Measurements from ENCODE around the gene TPM1. TPM values are rescaled to one million over a fixed set of nuclear protein-coding genes. Genes with fewer than 3 reads are reported as not detected.
A peak's percentile ranks its signal among the peaks of the same experiment; 100 is the strongest.

TPM1 gene
- total and polyA plus RNA-seq, 2 of the 4 experiments (the other 2 are of a cell fraction): 661 to 1,623 TPM

DNA sequence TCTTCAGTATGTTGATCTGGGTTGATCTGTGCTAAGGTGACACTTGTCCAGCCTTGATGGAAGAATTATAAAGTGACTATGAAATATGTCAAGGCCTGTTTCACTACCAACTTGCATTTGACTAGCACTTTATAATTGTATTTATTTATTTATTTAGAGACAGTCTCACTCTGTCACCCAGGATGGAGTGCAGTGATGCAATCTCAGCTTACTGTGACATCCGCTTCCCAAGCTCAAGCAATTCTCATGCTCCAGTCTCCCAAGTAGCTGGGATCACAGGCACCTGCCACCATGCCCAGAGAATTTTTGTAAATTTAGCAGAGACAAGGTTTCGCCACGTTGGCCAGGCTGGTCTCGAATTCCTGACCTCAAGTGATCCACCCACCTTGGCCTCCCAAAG, 53.6 kb downstream of the TPM1 start:
- Histone ChIP-seq H3K23ac (ENCODE audit: low read depth, low read length) (no peak overlapping the region), H2BK120ac (ENCODE audit: low read depth, low read length) (peak overlapping the region; percentile 95), H3K14ac (replicated peaks; ENCODE audit: low read depth, low read length) (no peak overlapping the region; the same call in 1 of the 2 replicates), H3K9me1 (ENCODE audit: insufficient read depth, low read length) (no peaks in the 10 kb centered on the region), H4K8ac (ENCODE audit: low read depth in 2 of 2, low read length in 2 of 2) (peak overlapping the region in 1 of 2 experiments; percentile 83; a peak in 2 of 4 replicates), H4K5ac (ENCODE audit: low read depth, low read length) (no peak overlapping the region; the same call in 1 of the 2 replicates), H3K4me1 (ENCODE audit: control insufficient read depth, insufficient read depth, low read length) (peaks cover 5% of the 10 kb centered on the region; the same call in 1 of the 2 replicates), H3K18ac (ENCODE audit: low read depth, low read length) (peak overlapping the region; percentile 92; the same call in 1 of the 2 replicates), H3K4me3 (ENCODE audit: insufficient read depth, low read depth, low read length) (no peak overlapping the region), H3K36me3 (ENCODE audit: control insufficient read depth, insufficient read depth, low read length) (no peaks in the 10 kb centered on the region), H2BK15ac (ENCODE audit: low read depth, low read length) (0 out of 3 replicates have a peak overlapping the region, but pooled peaks have one; percentile 87), H3K79me1 (ENCODE audit: low read depth in 1 of 2, low read length in 2 of 2) (no peaks in the 10 kb centered on the region; a peak in 1 of 4 replicates), H3K4me2 (ENCODE audit: low read depth, low read length) (no peak overlapping the region), H4K20me1 (ENCODE audit: insufficient read depth, low read length) (no peaks in the 10 kb centered on the region), H4K91ac (ENCODE audit: insufficient read depth, low read depth, low read length) (peak overlapping the region; percentile 94), H3K9ac (ENCODE audit: low read depth, low read length) (no peak overlapping the region), H3K27ac (ENCODE audit: insufficient read depth, low read length) (no peak overlapping the region), H3K9me3 (ENCODE audit: control insufficient read depth, insufficient read depth, low read length) (peaks cover 2% of the 10 kb centered on the region; the same call in 1 of the 2 replicates), H3K27me3 (ENCODE audit: control insufficient read depth, insufficient read depth, low read length) (no peaks in the 10 kb centered on the region), H2AFZ (replicated peaks; ENCODE audit: low read length, poor library complexity) (no peak overlapping the region), H3K4ac (ENCODE audit: low read depth, low read length) (peak overlapping the region; percentile 92), H2BK5ac (ENCODE audit: low read depth, low read length, poor library complexity, severe bottlenecking) (peak overlapping the region; percentile 98), H2AK5ac (ENCODE audit: low read depth, low read length) (no peak overlapping the region; the same call in 1 of the 2 replicates), H2BK20ac (ENCODE audit: low read depth, low read length) (peak overlapping the region; percentile 91), H2AK9ac (replicated peaks; ENCODE audit: low read depth, low read length, poor library complexity) (peak overlapping the region; percentile 86), H3K56ac (ENCODE audit: extremely low read depth, insufficient read depth, low read length) (no peak overlapping the region)
- 90% methylated on average over 2 of the region's 4 CpGs; no CpG with 5 or more reads in 1 of the 2 experiments for WGBS, 2 experiments (ENCODE audit: extremely low coverage in 2 of 2, insufficient read length in 1 of 2)
- TF ChIP-seq SMC3 (IDR thresholded peaks at IDR 0.05; ENCODE audit: low read depth, low read length) (no peak), POLR2A (IDR thresholded peaks at IDR 0.05; ENCODE audit: low read depth, low read length) (no peak), MXI1 (IDR thresholded peaks at IDR 0.05; ENCODE audit: borderline replicate concordance, low read depth, low read length) (no peak), MAZ (IDR thresholded peaks at IDR 0.05; ENCODE audit: borderline replicate concordance, low read depth, low read length) (no peak), CHD1 (IDR thresholded peaks at IDR 0.05; ENCODE audit: low read depth, low read length) (no peak), RCOR1 (IDR thresholded peaks at IDR 0.05; ENCODE audit: insufficient replicate concordance, low read length) (no peak), BHLHE40 (IDR thresholded peaks at IDR 0.05; ENCODE audit: low read depth, low read length) (no peak), RAD21 (IDR thresholded peaks at IDR 0.05; ENCODE audit: low read length) (no peak), NFE2L2 (IDR thresholded peaks at IDR 0.05; ENCODE audit: low read depth, low read length) (no peak), RFX5 (IDR thresholded peaks at IDR 0.05; ENCODE audit: low read depth, low read length) (no peak), FOS (IDR thresholded peaks at IDR 0.05; ENCODE audit: low read depth, low read length) (no peak), MAFK (IDR thresholded peaks at IDR 0.05; ENCODE audit: low read depth, low read length) (no peak), CEBPB (IDR thresholded peaks at IDR 0.05; ENCODE audit: low read depth, low read length) (no peak)
- TF ChIP-seq, protein P1, sequence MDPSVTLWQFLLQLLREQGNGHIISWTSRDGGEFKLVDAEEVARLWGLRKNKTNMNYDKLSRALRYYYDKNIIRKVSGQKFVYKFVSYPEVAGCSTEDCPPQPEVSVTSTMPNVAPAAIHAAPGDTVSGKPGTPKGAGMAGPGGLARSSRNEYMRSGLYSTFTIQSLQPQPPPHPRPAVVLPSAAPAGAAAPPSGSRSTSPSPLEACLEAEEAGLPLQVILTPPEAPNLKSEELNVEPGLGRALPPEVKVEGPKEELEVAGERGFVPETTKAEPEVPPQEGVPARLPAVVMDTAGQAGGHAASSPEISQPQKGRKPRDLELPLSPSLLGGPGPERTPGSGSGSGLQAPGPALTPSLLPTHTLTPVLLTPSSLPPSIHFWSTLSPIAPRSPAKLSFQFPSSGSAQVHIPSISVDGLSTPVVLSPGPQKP (IDR thresholded peaks at IDR 0.05; ENCODE audit: borderline replicate concordance, low read depth, low read length): no peak
- TF ChIP-seq, protein P2, sequence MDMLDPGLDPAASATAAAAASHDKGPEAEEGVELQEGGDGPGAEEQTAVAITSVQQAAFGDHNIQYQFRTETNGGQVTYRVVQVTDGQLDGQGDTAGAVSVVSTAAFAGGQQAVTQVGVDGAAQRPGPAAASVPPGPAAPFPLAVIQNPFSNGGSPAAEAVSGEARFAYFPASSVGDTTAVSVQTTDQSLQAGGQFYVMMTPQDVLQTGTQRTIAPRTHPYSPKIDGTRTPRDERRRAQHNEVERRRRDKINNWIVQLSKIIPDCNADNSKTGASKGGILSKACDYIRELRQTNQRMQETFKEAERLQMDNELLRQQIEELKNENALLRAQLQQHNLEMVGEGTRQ (IDR thresholded peaks at IDR 0.05; ENCODE audit: low read depth, low read length): no peak
- TF ChIP-seq, protein P3, sequence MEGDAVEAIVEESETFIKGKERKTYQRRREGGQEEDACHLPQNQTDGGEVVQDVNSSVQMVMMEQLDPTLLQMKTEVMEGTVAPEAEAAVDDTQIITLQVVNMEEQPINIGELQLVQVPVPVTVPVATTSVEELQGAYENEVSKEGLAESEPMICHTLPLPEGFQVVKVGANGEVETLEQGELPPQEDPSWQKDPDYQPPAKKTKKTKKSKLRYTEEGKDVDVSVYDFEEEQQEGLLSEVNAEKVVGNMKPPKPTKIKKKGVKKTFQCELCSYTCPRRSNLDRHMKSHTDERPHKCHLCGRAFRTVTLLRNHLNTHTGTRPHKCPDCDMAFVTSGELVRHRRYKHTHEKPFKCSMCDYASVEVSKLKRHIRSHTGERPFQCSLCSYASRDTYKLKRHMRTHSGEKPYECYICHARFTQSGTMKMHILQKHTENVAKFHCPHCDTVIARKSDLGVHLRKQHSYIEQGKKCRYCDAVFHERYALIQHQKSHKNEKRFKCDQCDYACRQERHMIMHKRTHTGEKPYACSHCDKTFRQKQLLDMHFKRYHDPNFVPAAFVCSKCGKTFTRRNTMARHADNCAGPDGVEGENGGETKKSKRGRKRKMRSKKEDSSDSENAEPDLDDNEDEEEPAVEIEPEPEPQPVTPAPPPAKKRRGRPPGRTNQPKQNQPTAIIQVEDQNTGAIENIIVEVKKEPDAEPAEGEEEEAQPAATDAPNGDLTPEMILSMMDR (conservative IDR thresholded peaks at IDR 0.05; ENCODE audit: low read depth, low read length): no peak
- no peak for DNase-seq
- in situ Hi-C loops (cut with MboI; ENCODE audit: low sequenced_read_pairs): no loop called here
- dilution Hi-C loops (cut with HindIII; ENCODE audit: low sequenced_read_pairs, unreplicated experiment): no loop called here
- ChIA-PET POLR2A (ENCODE audit: unreplicated experiment) (interaction anchor here (0.5 kb wide), 1 partner anchor 58 kb away, joined by 3 read pairs; no protein-coding TSS in a partner anchor), CTCF (interaction anchor here (0.6 kb wide), 1 partner anchor 215 kb away, joined by 4 read pairs; no protein-coding TSS in a partner anchor)
- intact Hi-C loops (cut with micrococcal nuclease): loop anchor here (10.0 kb wide), 1 partner anchor 309 kb away; no protein-coding TSS in a partner anchor
- no peak for ATAC-seq (ENCODE audit: low read depth)
- no TSS peak for BruUV-seq (replicated peaks)
